ENCODE results near the gene AIFM1.
"Not testable (repeated sequence)": the region's sequence is repeated elsewhere in the genome, so short reads cannot be mapped to it uniquely, and the experiment has no call there.

Gene AIFM1

DNA sequence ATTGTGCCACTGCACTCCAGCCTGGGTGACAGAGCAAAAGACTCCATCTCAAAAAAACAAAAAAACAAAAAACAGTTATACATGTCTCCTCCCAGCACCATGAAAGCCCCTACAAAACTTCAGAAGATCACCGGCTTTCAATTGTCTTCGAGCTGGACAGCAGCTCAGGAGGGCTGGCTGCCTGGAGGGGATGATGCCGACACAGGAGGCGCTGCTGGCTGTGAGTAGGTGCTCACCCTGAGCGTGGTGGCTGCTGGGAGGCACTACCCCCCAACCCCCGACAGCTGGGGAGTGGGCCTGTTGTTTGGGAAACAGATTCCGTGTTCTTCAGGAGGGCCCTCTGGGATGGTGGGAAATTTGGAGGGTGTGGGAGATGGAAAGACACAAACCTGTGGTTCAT, 48.5 kb downstream of the AIFM1 start:
- no peak for TF ChIP-seq POLR2A (IDR thresholded peaks at IDR 0.05; ENCODE audit: extremely low read depth, insufficient read length)
- TF ChIP-seq, protein P1, sequence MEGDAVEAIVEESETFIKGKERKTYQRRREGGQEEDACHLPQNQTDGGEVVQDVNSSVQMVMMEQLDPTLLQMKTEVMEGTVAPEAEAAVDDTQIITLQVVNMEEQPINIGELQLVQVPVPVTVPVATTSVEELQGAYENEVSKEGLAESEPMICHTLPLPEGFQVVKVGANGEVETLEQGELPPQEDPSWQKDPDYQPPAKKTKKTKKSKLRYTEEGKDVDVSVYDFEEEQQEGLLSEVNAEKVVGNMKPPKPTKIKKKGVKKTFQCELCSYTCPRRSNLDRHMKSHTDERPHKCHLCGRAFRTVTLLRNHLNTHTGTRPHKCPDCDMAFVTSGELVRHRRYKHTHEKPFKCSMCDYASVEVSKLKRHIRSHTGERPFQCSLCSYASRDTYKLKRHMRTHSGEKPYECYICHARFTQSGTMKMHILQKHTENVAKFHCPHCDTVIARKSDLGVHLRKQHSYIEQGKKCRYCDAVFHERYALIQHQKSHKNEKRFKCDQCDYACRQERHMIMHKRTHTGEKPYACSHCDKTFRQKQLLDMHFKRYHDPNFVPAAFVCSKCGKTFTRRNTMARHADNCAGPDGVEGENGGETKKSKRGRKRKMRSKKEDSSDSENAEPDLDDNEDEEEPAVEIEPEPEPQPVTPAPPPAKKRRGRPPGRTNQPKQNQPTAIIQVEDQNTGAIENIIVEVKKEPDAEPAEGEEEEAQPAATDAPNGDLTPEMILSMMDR (IDR thresholded peaks at IDR 0.05; ENCODE audit: low read depth, low read length): no peak
- TF ChIP-seq, protein P2, sequence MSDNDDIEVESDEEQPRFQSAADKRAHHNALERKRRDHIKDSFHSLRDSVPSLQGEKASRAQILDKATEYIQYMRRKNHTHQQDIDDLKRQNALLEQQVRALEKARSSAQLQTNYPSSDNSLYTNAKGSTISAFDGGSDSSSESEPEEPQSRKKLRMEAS (IDR thresholded peaks at IDR 0.05; ENCODE audit: low read depth, low read length): no peak
- no peak for TF ChIP-seq MYC (IDR thresholded peaks at IDR 0.05; ENCODE audit: low read depth, low read length)
- H3K4me3 ChIP-seq (ENCODE audit: low read depth, low read length): no peak overlapping the region
- no peak for DNase-seq (ENCODE audit: low read depth)

DNA sequence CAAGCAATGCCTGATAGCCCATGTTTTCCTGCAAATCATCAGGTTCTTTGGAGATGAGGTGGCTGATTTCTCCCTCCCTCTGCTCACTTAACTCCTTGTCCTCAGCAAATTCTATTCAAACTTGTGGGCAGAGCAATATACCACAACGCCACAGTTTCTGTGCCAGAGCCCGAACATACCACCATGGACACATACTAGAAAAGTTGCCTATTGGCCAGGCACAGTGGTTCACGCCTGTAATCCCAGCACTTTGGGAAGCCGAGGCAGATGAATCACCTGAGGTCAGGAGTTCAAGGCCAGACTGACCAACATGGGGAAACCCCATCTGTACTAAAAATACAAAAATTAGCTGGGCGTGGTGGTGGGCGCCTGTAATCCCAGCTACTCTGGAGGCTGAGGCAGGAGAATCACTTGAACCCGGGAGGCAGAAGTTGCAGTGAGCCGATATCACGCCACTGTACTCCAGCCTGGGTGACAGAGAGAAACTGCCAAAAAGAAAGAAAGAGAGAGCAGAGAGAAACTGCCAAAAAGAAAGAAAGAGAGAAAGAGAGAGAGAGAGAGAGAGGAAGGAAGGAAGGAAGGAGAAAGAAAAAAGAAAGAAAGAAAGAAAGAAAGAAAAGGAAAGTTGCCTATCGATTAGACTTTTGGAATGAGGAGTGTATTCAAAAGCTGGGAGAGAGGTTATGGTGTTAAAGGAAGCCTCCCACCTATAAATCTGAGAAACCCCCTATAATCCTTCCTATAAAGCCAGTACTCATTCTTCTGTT, 50.3 kb downstream of the AIFM1 start:
- not testable (repeated sequence) for DNase-seq (ENCODE audit: low read depth); H3K4me3 ChIP-seq (ENCODE audit: low read depth, low read length)

DNA sequence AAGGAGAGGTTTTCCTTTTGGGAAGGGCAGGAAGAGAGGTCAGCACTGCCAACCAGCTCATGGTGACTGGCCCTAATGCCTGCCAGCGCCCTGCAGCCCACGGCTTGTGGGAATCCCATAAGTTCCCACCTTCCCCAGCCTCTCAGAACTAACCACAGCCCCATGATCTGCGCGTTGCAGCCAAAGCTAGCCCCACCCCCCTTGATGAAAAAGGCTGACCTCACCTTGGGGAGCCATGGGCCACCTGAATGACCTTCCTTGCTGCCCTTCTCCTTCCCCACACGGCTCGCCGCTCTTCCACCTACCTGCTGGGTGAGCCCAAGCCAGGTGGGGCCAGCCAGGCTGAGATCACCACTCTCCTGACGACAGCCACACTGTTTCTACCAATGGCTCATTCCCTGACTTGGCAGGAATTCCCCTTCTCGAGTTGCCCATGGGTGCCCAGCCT, 51.5 kb downstream of the AIFM1 start:
- TF ChIP-seq MYC (IDR thresholded peaks at IDR 0.05; ENCODE audit: low read depth, low read length) (no peak), POLR2A (IDR thresholded peaks at IDR 0.05; ENCODE audit: extremely low read depth, insufficient read length) (no peak)
- TF ChIP-seq, protein P1 (IDR thresholded peaks at IDR 0.05; ENCODE audit: low read depth, low read length): no peak
- TF ChIP-seq, protein P2 (IDR thresholded peaks at IDR 0.05; ENCODE audit: low read depth, low read length): no peak
- H3K4me3 ChIP-seq (ENCODE audit: low read depth, low read length): no peak overlapping the region
- no peak for DNase-seq (ENCODE audit: low read depth)

DNA sequence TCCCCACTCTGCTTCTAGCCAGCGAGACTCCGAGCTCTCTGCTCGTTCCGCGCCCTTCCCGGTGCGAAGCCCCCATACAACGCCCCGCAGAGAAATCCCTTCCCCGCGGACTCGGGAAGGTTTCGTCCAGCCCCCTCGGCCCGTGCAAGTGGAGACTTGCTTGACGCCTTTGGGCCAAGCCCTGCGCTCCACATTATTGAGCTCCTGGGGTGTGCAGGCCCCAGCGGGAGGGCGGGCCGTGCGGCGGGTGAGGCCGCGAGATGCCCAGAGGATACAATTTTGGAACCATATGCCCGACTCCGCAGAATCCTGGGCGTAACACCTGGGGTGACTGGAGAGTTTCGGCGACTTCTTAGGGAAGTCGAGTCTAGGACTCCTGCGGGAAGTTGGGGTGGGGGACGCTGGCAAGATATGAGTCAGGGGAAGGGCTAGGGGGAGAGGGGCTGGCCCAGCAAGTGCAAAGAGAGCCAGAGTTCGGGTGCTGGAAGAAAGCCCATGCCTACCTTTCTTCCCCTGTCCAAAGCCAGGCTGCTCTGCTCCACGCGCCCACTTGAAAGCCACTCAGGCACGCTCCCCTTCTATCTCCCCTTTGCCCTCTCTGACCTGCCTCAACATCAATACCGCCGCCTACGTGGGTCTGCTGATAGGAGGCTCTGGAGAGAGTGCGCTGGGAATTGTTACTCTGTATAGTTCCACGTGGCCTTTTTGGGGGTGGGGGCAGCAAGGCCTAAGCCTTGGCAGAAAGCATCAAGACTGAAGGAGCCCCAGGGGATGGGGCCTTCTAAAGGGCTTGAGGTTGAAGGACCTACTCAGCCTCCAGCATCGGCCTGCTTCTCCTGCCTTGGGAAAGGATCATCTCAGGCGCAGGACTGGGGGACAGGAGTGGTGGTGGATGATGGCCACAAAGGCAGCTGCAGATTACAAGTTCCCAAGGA, 54.2 kb downstream of the AIFM1 start:
- DNase-seq (ENCODE audit: low read depth): peak; percentile 56
- TF ChIP-seq MYC (IDR thresholded peaks at IDR 0.05; ENCODE audit: low read depth, low read length) (no peak), POLR2A (IDR thresholded peaks at IDR 0.05; ENCODE audit: extremely low read depth, insufficient read length) (no peak)
- TF ChIP-seq, protein P1 (IDR thresholded peaks at IDR 0.05; ENCODE audit: low read depth, low read length): no peak
- TF ChIP-seq, protein P2 (IDR thresholded peaks at IDR 0.05; ENCODE audit: low read depth, low read length): no peak
- peak overlapping the region; percentile 28 for H3K4me3 ChIP-seq (ENCODE audit: low read depth, low read length)

DNA sequence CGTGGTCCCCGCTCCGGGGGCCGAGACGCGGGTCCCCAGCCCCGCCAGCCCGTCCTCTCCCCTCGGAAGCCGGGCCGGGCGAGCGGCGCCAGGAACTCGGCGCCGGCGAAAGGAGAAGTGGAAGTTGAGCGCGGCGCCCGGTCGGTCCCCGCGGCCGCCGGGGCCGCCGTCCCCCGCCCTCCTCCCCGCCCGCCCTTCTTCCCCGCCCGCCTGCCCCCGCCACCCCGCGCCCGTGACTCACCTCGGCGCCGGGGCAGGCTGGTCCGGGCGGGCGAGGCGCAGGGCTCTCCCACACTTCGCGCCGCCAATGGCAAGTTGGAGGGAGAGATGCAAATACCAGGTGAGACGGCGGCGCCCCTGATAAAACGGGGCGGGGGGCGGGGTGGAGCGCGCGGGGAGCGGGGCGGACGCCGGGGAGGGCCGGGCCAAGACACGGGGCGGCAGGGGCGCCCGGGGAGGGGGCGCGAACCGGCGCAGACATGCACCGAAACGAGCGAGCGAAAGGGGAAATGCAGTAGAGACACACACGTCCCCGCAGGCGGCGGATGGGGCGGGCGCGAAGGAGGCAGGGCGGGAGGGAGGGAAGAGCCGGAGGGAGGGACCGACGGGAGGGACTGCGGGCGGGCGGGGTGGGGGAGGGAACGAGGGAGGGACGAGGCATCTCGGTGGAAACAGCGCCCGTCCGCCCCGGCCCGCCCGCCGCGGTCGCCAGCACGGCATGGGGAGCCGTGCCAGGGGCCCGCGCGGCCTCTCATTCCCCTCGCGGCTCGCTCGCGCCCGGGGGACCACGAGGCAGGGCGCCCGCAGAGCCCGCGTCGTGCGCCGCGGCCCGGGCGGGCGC, 55.0 kb downstream of the AIFM1 start, which contains the start of gene ELF4:
Gene ELF4, minus strand, starts transcription at position 119 of the 841 bp plus-strand sequence. CDS start 29,167 bp downstream, outside the sequence.
- DNase-seq (ENCODE audit: low read depth): peak; percentile 85
- TF ChIP-seq, protein P2 (IDR thresholded peaks at IDR 0.05; ENCODE audit: low read depth, low read length): no peak
- TF ChIP-seq POLR2A (IDR thresholded peaks at IDR 0.05; ENCODE audit: extremely low read depth, insufficient read length) (no peak), MYC (IDR thresholded peaks at IDR 0.05; ENCODE audit: low read depth, low read length) (no peak)
- TF ChIP-seq, protein P1 (IDR thresholded peaks at IDR 0.05; ENCODE audit: low read depth, low read length): no peak
- H3K4me3 ChIP-seq (ENCODE audit: low read depth, low read length): peak within 1 kb of the TSS; percentile 69
